ENCODE results near the gene MAP3K13. TPM values are rescaled to one million over a fixed set of nuclear protein-coding genes. Genes with fewer than 3 reads are reported as not detected.

Gene MAP3K13
- total RNA-seq, 1 experiment from 2014 or later, result 21.0 TPM

- DNase-seq (ENCODE audit: low read depth, low spot score) (no peak), ATAC-seq (no peak)
- Histone ChIP-seq H3K36me3 (ENCODE audit: control insufficient read depth in 1 of 2, insufficient read depth in 2 of 2, low read length in 2 of 2) (no peaks in the 10 kb centered on the region), H3K9me3 (ENCODE audit: control insufficient read depth in 1 of 2, insufficient read depth in 1 of 2, low read depth in 1 of 2, low read length in 2 of 2) (no peaks in the 10 kb centered on the region), H4K20me1 (ENCODE audit: insufficient read depth) (no peaks in the 10 kb centered on the region), H3K9ac (ENCODE audit: low read length) (no peak overlapping the region), H3K4me2 (ENCODE audit: low read length) (no peak overlapping the region), H3K79me2 (ENCODE audit: insufficient read depth, low read length) (no peaks in the 10 kb centered on the region), H2AFZ (ENCODE audit: low read depth, low read length, poor library complexity, severe bottlenecking) (no peak overlapping the region), H3K9me2 (ENCODE audit: insufficient read depth) (no peaks in the 10 kb centered on the region), H3K27me3 (ENCODE audit: insufficient read depth, low read length) (no peaks in the 10 kb centered on the region), H3K4me3 (replicated peaks in 1 of 2; ENCODE audit: low read depth in 1 of 2, low read length in 2 of 2) (no peak overlapping the region), H3K27ac (ENCODE audit: low read depth, low read length) (no peak overlapping the region), H3K4me1 (ENCODE audit: control insufficient read depth in 1 of 2, insufficient read depth in 2 of 2, low read length in 2 of 2) (no peaks in the 10 kb centered on the region)
- intact Hi-C loops (cut with micrococcal nuclease), result no loop called here
- POLR2A ChIA-PET, result no interaction called here
- RAD21 ChIA-PET (ENCODE audit: low non-redundant PET in 1 of 2, low total read pairs in 2 of 2, uncharacterized antibody in 2 of 2, unreplicated experiment in 2 of 2), result no interaction called here
- CTCF ChIA-PET, result no interaction called here
- TF ChIP-seq EGR1 (IDR thresholded peaks at IDR 0.05; ENCODE audit: low read depth), result no peak
- BruUV-seq (replicated peaks), result no TSS peak
These were observed 24.7 kb downstream of the MAP3K13 start for GRCh38 chr3:185387646-185388045.

DNA sequence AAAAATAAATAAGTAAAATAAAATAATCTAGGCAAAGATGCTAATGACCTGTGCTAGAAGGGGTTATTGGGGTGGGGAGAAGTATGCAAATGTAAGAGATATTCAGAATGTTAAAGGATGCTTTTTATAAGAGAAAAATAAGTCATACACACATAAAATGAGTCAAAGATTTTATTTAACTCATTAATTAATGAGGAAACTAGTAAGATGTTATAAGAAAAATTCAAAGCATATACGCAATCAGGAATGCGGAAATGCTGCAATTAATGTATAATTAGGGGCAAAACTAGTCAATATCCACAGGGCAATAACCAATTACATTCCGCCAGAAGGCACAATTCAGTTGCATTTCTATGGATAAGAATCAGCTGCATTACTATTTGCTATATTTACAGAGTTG lies 30.1 kb downstream of the MAP3K13 start:
- DNase-seq (ENCODE audit: low read depth, low spot score) (no peak), ATAC-seq (no peak)
- H3K4me1 ChIP-seq (ENCODE audit: control insufficient read depth in 1 of 2, insufficient read depth in 2 of 2, low read length in 2 of 2), result no peaks in the 10 kb centered on the region
- no peaks in the 10 kb centered on the region for H3K36me3 ChIP-seq (ENCODE audit: control insufficient read depth in 1 of 2, insufficient read depth in 2 of 2, low read length in 2 of 2)
- H2AFZ ChIP-seq (ENCODE audit: low read depth, low read length, poor library complexity, severe bottlenecking), result no peak overlapping the region
- no peak overlapping the region for H3K4me3 ChIP-seq (replicated peaks in 1 of 2; ENCODE audit: low read depth in 1 of 2, low read length in 2 of 2)
- no peaks in the 10 kb centered on the region for H3K9me2 ChIP-seq (ENCODE audit: insufficient read depth)
- TF ChIP-seq SIN3A (IDR thresholded peaks at IDR 0.05; ENCODE audit: low read depth), result no peak
- no peak for TF ChIP-seq RAD21 (IDR thresholded peaks at IDR 0.05; ENCODE audit: low read depth)
- no peak for TF ChIP-seq CBX3 (IDR thresholded peaks at IDR 0.05; ENCODE audit: low read depth)
- TF ChIP-seq CEBPB (IDR thresholded peaks at IDR 0.05; ENCODE audit: low read depth), result no peak
- no peak for TF ChIP-seq SRF (IDR thresholded peaks at IDR 0.05; ENCODE audit: low read depth)
- TF ChIP-seq YY1 (IDR thresholded peaks at IDR 0.05; ENCODE audit: extremely low read depth, insufficient replicate concordance, low read depth, low read length), result no peak
- no peak for TF ChIP-seq ZFX (IDR thresholded peaks at IDR 0.05)
- TF ChIP-seq JUND (IDR thresholded peaks at IDR 0.05), result no peak
- TF ChIP-seq TCF7L2 (IDR thresholded peaks at IDR 0.05; ENCODE audit: borderline replicate concordance, extremely low read depth, insufficient read depth, insufficient read length), result no peak
- TF ChIP-seq EZH2phosphoT487 (IDR thresholded peaks at IDR 0.05; ENCODE audit: borderline replicate concordance), result no peak
- TF ChIP-seq POLR2A (IDR thresholded peaks at IDR 0.05; ENCODE audit: borderline replicate concordance, extremely low read depth, insufficient read depth, insufficient read length), result no peak
- no peak for TF ChIP-seq ELF1 (IDR thresholded peaks at IDR 0.05; ENCODE audit: borderline replicate concordance, low read depth)
- no peak for TF ChIP-seq EGR1 (IDR thresholded peaks at IDR 0.05; ENCODE audit: low read depth)
- no peak for TF ChIP-seq ATF3 (IDR thresholded peaks at IDR 0.05)
- no peak for TF ChIP-seq CTCF (IDR thresholded peaks at IDR 0.05 in 2 of 3, conservative IDR thresholded peaks at IDR 0.05 in 1 of 3; ENCODE audit: borderline replicate concordance in 1 of 3, insufficient read depth in 1 of 3, low read depth in 2 of 3, low read length in 2 of 3)
- no peak for TF ChIP-seq ZBTB33 (IDR thresholded peaks at IDR 0.05; ENCODE audit: extremely low read depth, insufficient replicate concordance, low read length)
- no peak for TF ChIP-seq MAX (IDR thresholded peaks at IDR 0.05)
- intact Hi-C loops (cut with micrococcal nuclease), result no loop called here
- H3K27ac ChIP-seq (ENCODE audit: low read depth, low read length), result no peak overlapping the region
- no peak overlapping the region for H3K9ac ChIP-seq (ENCODE audit: low read length)
- H3K9me3 ChIP-seq (ENCODE audit: control insufficient read depth in 1 of 2, insufficient read depth in 1 of 2, low read depth in 1 of 2, low read length in 2 of 2), result no peaks in the 10 kb centered on the region
- no TSS peak for BruUV-seq (replicated peaks)
- CTCF ChIA-PET, result no interaction called here
- RAD21 ChIA-PET (ENCODE audit: low non-redundant PET in 1 of 2, low total read pairs in 2 of 2, uncharacterized antibody in 2 of 2, unreplicated experiment in 2 of 2), result no interaction called here
- no peaks in the 10 kb centered on the region for H3K27me3 ChIP-seq (ENCODE audit: insufficient read depth, low read length)
- H4K20me1 ChIP-seq (ENCODE audit: insufficient read depth), result no peaks in the 10 kb centered on the region
- H3K79me2 ChIP-seq (ENCODE audit: insufficient read depth, low read length), result no peaks in the 10 kb centered on the region
- no peak overlapping the region for H3K4me2 ChIP-seq (ENCODE audit: low read length)
- POLR2A ChIA-PET, result no interaction called here

Data from HCT116 (cell line).